ENCODE measurements around the gene GNPTAB.
A peak's percentile ranks its signal among the peaks of the same experiment; 100 is the strongest.
"Not testable (repeated sequence)": the region's sequence is repeated elsewhere in the genome, so short reads cannot be mapped to it uniquely, and the experiment has no call there.

The GNPTAB gene

GRCh38 chr12:101830367-101831325, at the start of gene GNPTAB:
Gene GNPTAB, minus strand, starts transcription at chr12:101830959. Its CDS starts 284 bp downstream, at chr12:101830675.
- DNase-seq = peak; percentile 25 to 95 (median 84)

- DNase-seq = no peak
Observed at GRCh38 chr12:101878243-101878821, 47.6 kb upstream of the GNPTAB start.

- peak in 2 of 56 donors; percentile 25 to 35 for DNase-seq
Observed at GRCh38 chr12:101877806-101878242, 47.1 kb upstream of the GNPTAB start.

GRCh38 chr12:101876861-101877805, 46.4 kb upstream of the GNPTAB start, which contains the start of gene DRAM1:
Gene DRAM1, plus strand, starts transcription at chr12:101877580. Its CDS starts 210 bp downstream, at chr12:101877790.
- peak in 53 of 56 donors; percentile 6 to 79 (median 45) for DNase-seq

- no peak for DNase-seq
Observed at GRCh38 chr12:101876322-101876860, 45.6 kb upstream of the GNPTAB start.

GRCh38 chr12:101875162-101875561, 44.4 kb upstream of the GNPTAB start:
- DNase-seq = no peak

GRCh38 chr12:101870925-101871324, 40.2 kb upstream of the GNPTAB start:
- no peak for DNase-seq

- DNase-seq = not testable (repeated sequence)
Observed at GRCh38 chr12:101867619-101868018, 36.9 kb upstream of the GNPTAB start.

- no peak for DNase-seq
Observed at GRCh38 chr12:101866615-101867373, 36.0 kb upstream of the GNPTAB start.

GRCh38 chr12:101863981-101864380, 33.2 kb upstream of the GNPTAB start:
- DNase-seq = no peak

- no peak for DNase-seq
Observed at GRCh38 chr12:101862245-101862644, 31.5 kb upstream of the GNPTAB start.

GRCh38 chr12:101861688-101862087, 30.9 kb upstream of the GNPTAB start:
- DNase-seq = not testable (repeated sequence)

GRCh38 chr12:101859664-101860607, 29.2 kb upstream of the GNPTAB start:
- no peak for DNase-seq

- DNase-seq = no peak
Observed at GRCh38 chr12:101858361-101858760, 27.6 kb upstream of the GNPTAB start.

- DNase-seq = no peak
Observed at GRCh38 chr12:101857043-101857558, 26.3 kb upstream of the GNPTAB start.

- not testable (repeated sequence) for DNase-seq
Observed at GRCh38 chr12:101856614-101857013, 25.9 kb upstream of the GNPTAB start.

GRCh38 chr12:101855976-101856375, 25.2 kb upstream of the GNPTAB start:
- no peak for DNase-seq

- no peak for DNase-seq
Observed at GRCh38 chr12:101855364-101855884, 24.7 kb upstream of the GNPTAB start.

Data from nucleus accumbens (tissue), 56 donors.